ENCODE measurements around the gene ATXN1.
A peak's percentile ranks its signal among the peaks of the same experiment; 100 is the strongest.

ATXN1 gene

DNA sequence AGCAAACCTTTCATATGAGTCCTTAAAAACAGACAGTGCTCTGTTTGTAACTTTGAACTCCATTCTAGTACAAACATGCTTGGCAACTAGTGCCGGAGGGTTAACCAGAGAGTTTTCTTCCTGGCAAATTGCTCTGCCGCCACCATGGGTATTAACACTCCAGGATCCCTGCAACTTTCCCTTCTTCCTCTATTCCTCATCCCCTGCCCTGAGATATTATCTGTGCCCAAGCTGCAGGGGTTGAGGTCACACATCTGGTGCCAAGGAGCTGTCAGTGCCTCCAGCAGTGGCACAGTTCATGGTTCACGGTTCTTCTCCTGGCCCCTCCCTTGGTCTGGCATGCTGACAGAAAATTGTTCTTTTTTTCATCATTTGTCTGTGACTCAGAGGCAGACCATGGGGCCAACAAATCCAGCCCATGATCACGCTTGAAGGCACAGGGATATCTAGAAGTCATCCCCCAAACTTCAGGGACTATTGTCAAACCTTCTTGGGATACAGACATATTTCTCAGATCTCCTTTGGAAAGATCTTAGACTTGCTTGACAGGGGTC is 77.5 kb downstream of the ATXN1 start (continued):
- TF ChIP-seq ZNF292 (tag by site-specific recombination; IDR thresholded peaks at IDR 0.05; ENCODE audit: borderline replicate concordance, low read depth): no peak
- no peak for TF ChIP-seq SP7 (tag by site-specific recombination; IDR thresholded peaks at IDR 0.05)
- peak; percentile 33; the same call in 1 of the 2 replicates for TF ChIP-seq MZF1 (tag by site-specific recombination; IDR thresholded peaks at IDR 0.05; ENCODE audit: borderline replicate concordance)
- no peak for TF ChIP-seq ZNF324 (tag by site-specific recombination; IDR thresholded peaks at IDR 0.05)
- peak; percentile 61 for TF ChIP-seq OSR2 (tag by site-specific recombination; IDR thresholded peaks at IDR 0.05)
- TF ChIP-seq, protein P1, sequence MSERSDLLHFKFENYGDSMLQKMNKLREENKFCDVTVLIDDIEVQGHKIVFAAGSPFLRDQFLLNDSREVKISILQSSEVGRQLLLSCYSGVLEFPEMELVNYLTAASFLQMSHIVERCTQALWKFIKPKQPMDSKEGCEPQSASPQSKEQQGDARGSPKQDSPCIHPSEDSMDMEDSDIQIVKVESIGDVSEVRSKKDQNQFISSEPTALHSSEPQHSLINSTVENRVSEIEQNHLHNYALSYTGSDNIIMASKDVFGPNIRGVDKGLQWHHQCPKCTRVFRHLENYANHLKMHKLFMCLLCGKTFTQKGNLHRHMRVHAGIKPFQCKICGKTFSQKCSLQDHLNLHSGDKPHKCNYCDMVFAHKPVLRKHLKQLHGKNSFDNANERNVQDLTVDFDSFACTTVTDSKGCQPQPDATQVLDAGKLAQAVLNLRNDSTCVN (tag by site-specific recombination; optimal IDR thresholded peaks at IDR 0.05): no peak
- peak; percentile 81 for TF ChIP-seq FEZF1 (tag by site-specific recombination; IDR thresholded peaks at IDR 0.05)
- TF ChIP-seq ZNF248 (tag by site-specific recombination; IDR thresholded peaks at IDR 0.05): no peak
- TF ChIP-seq, protein P2, sequence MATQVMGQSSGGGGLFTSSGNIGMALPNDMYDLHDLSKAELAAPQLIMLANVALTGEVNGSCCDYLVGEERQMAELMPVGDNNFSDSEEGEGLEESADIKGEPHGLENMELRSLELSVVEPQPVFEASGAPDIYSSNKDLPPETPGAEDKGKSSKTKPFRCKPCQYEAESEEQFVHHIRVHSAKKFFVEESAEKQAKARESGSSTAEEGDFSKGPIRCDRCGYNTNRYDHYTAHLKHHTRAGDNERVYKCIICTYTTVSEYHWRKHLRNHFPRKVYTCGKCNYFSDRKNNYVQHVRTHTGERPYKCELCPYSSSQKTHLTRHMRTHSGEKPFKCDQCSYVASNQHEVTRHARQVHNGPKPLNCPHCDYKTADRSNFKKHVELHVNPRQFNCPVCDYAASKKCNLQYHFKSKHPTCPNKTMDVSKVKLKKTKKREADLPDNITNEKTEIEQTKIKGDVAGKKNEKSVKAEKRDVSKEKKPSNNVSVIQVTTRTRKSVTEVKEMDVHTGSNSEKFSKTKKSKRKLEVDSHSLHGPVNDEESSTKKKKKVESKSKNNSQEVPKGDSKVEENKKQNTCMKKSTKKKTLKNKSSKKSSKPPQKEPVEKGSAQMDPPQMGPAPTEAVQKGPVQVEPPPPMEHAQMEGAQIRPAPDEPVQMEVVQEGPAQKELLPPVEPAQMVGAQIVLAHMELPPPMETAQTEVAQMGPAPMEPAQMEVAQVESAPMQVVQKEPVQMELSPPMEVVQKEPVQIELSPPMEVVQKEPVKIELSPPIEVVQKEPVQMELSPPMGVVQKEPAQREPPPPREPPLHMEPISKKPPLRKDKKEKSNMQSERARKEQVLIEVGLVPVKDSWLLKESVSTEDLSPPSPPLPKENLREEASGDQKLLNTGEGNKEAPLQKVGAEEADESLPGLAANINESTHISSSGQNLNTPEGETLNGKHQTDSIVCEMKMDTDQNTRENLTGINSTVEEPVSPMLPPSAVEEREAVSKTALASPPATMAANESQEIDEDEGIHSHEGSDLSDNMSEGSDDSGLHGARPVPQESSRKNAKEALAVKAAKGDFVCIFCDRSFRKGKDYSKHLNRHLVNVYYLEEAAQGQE (tag by site-specific recombination; IDR thresholded peaks at IDR 0.05): no peak
- no peak for TF ChIP-seq ZNF76 (tag by site-specific recombination; IDR thresholded peaks at IDR 0.05; ENCODE audit: borderline replicate concordance, low read depth)
- no peak for TF ChIP-seq SP2 (tag by site-specific recombination; IDR thresholded peaks at IDR 0.05)
- TF ChIP-seq ZNF133 (tag by site-specific recombination; IDR thresholded peaks at IDR 0.05): no peak
- TF ChIP-seq ZNF785 (tag by site-specific recombination; IDR thresholded peaks at IDR 0.05): no peak
- no peak for TF ChIP-seq ZNF555 (tag by site-specific recombination; conservative IDR thresholded peaks at IDR 0.05)
- TF ChIP-seq ZNF768 (tag by site-specific recombination; IDR thresholded peaks at IDR 0.05): no peak
- TF ChIP-seq, protein P3, sequence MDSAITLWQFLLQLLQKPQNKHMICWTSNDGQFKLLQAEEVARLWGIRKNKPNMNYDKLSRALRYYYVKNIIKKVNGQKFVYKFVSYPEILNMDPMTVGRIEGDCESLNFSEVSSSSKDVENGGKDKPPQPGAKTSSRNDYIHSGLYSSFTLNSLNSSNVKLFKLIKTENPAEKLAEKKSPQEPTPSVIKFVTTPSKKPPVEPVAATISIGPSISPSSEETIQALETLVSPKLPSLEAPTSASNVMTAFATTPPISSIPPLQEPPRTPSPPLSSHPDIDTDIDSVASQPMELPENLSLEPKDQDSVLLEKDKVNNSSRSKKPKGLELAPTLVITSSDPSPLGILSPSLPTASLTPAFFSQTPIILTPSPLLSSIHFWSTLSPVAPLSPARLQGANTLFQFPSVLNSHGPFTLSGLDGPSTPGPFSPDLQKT (IDR thresholded peaks at IDR 0.05; ENCODE audit: borderline replicate concordance, low read depth, low read length): no peak
- 0 out of 2 replicates have a peak, but pooled peaks have one; percentile 25 for TF ChIP-seq ZNF660 (tag by site-specific recombination; IDR thresholded peaks at IDR 0.05)
- TF ChIP-seq ZBTB8A (tag by site-specific recombination; IDR thresholded peaks at IDR 0.05): no peak
- TF ChIP-seq KLF1 (tag by site-specific recombination; IDR thresholded peaks at IDR 0.05): no peak
- no peak for TF ChIP-seq ZNF529 (tag by site-specific recombination; IDR thresholded peaks at IDR 0.05; ENCODE audit: insufficient replicate concordance)
- TF ChIP-seq, protein P4, sequence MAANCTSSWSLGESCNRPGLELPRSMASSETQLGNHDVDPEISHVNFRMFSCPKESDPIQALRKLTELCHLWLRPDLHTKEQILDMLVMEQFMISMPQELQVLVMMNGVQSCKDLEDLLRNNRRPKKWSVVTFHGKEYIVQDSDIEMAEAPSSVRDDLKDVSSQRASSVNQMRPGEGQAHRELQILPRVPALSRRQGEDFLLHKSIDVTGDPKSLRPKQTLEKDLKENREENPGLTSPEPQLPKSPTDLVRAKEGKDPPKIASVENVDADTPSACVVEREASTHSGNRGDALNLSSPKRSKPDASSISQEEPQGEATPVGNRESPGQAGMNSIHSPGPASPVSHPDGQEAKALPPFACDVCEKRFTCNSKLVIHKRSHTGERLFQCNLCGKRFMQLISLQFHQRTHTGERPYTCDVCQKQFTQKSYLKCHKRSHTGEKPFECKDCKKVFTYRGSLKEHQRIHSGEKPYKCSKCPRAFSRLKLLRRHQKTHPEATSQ (tag by site-specific recombination; IDR thresholded peaks at IDR 0.05): no peak
- peak; percentile 80 for TF ChIP-seq ZIC2 (tag by site-specific recombination; IDR thresholded peaks at IDR 0.05)
- TF ChIP-seq KLF10 (tag by site-specific recombination; IDR thresholded peaks at IDR 0.05): no peak
- no peak for TF ChIP-seq ZNF24 (tag by site-specific recombination; IDR thresholded peaks at IDR 0.05)
- TF ChIP-seq ZNF510 (tag by site-specific recombination; IDR thresholded peaks at IDR 0.05; ENCODE audit: insufficient replicate concordance): no peak
- TF ChIP-seq GLI4 (tag by site-specific recombination; IDR thresholded peaks at IDR 0.05): no peak
- TF ChIP-seq ZNF266 (tag by site-specific recombination; IDR thresholded peaks at IDR 0.05; ENCODE audit: low read depth): no peak
- no peak for TF ChIP-seq ZNF707 (tag by site-specific recombination; IDR thresholded peaks at IDR 0.05)
- TF ChIP-seq SCRT2 (tag by site-specific recombination; IDR thresholded peaks at IDR 0.05): no peak
- no peak for TF ChIP-seq ZNF223 (tag by site-specific recombination; IDR thresholded peaks at IDR 0.05)
- peak; percentile 73; the same call in 1 of the 2 replicates for TF ChIP-seq ZEB2 (tag by site-specific recombination; IDR thresholded peaks at IDR 0.05)
- TF ChIP-seq, protein P5, sequence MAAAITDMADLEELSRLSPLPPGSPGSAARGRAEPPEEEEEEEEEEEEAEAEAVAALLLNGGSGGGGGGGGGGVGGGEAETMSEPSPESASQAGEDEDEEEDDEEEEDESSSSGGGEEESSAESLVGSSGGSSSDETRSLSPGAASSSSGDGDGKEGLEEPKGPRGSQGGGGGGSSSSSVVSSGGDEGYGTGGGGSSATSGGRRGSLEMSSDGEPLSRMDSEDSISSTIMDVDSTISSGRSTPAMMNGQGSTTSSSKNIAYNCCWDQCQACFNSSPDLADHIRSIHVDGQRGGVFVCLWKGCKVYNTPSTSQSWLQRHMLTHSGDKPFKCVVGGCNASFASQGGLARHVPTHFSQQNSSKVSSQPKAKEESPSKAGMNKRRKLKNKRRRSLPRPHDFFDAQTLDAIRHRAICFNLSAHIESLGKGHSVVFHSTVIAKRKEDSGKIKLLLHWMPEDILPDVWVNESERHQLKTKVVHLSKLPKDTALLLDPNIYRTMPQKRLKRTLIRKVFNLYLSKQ (tag by site-specific recombination; IDR thresholded peaks at IDR 0.05; ENCODE audit: borderline replicate concordance): no peak
